ENCODE data around the gene EXOC6B.

GRCh38 chr2:72789241-72789640 lies 36.6 kb downstream of the EXOC6B start:
- no peak for TF ChIP-seq POLR2A (IDR thresholded peaks at IDR 0.05)
- no peak for TF ChIP-seq EP300 (IDR thresholded peaks at IDR 0.05; ENCODE audit: low read depth)
